ENCODE data around the gene SMO. TPM values are rescaled to one million over a fixed set of nuclear protein-coding genes. Genes with fewer than 3 reads are reported as not detected.

SMO gene
- total and polyA plus RNA-seq, 9 of the 15 experiments (the other 6 are each of a cell fraction or from before 2014, with no cell fraction given) = 0.05 to 0.13 (median 0.10) TPM; not detected in 5

DNA sequence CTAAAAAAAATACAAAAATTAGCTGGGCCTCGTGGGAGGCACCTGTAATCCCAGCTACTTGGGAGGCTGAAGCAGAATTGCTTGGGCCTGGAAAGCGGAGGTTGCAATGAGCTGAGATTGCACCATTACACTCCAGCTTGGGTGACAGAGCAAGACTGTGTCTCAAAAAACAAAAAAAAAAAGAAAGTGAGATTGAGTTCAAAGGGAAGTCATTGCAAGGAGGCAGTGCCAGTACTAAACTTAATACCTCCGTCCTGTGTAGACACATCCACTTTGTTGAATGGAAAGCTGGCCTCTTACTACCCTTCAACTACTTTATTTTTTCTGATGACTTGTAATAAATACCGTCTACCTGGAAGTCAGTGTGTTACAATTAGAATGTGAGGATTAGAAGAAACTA, 67.4 kb downstream of the SMO start:
- CTCF ChIA-PET (ENCODE audit: low intra/inter-chr PET ratio) = no interaction called here
- no peak for DNase-seq (ENCODE audit: extremely low read depth in 1 of 4, low spot score in 3 of 4)
- H3K27me3 ChIP-seq (ENCODE audit: control insufficient read depth in 2 of 2, insufficient read depth in 2 of 2, low read length in 2 of 2) = no peaks in the 10 kb centered on the region; a peak in 1 of 5 replicates

More for the DNA sequence above, 67.4 kb downstream of the SMO start:
- Histone ChIP-seq H4K20me1 (replicated peaks; ENCODE audit: control insufficient read depth, insufficient read depth, low read length) (no peaks in the 10 kb centered on the region), H3K36me3 (ENCODE audit: control insufficient read depth, insufficient read depth, low read length) (no peaks in the 10 kb centered on the region), H3K4me1 (replicated peaks in 1 of 2; ENCODE audit: control insufficient read depth in 2 of 2, insufficient read depth in 2 of 2, low read length in 2 of 2) (peaks cover 0 to 7% of the 10 kb centered on the region in 2 experiments; a peak in 1 of 5 replicates), H3K9me1 (ENCODE audit: control insufficient read depth, insufficient read depth, low read length) (no peaks in the 10 kb centered on the region), H3K9me3 (replicated peaks; ENCODE audit: control insufficient read depth, insufficient read depth, low read depth, low read length) (no peaks in the 10 kb centered on the region), H3K27ac (ENCODE audit: extremely low read depth, low read depth, low read length) (no peak overlapping the region), H3K9ac (ENCODE audit: insufficient read depth in 1 of 2, low read depth in 2 of 2, low read length in 2 of 2) (no peak overlapping the region), H3K79me2 (ENCODE audit: control insufficient read depth, insufficient read depth, low read length) (no peaks in the 10 kb centered on the region), H3K4me3 (no peak overlapping the region), H3K4me2 (ENCODE audit: insufficient read depth, low read length) (no peak overlapping the region), H2AFZ (ENCODE audit: low read depth, low read length) (no peak overlapping the region)
- in situ Hi-C loops (cut with MboI) (no loop called here), intact Hi-C loops (cut with micrococcal nuclease) (no loop called here)
- POLR2A ChIA-PET = interaction anchor here (0.5 to 1.3 kb wide), 3 partner anchors 8 to 382 kb away, joined by 3 to 5 read pairs (median 3); no protein-coding TSS in a partner anchor
- TF ChIP-seq SMAD3 (CRISPR knock-in tag; conservative IDR thresholded peaks at IDR 0.05) (no peak), ZNF324 (CRISPR knock-in tag; IDR thresholded peaks at IDR 0.05) (no peak), DMBX1 (CRISPR knock-in tag; IDR thresholded peaks at IDR 0.05; ENCODE audit: borderline replicate concordance) (no peak), FUS (optimal IDR thresholded peaks at IDR 0.05; ENCODE audit: low read depth, low read length) (no peak), ZNF668 (CRISPR knock-in tag; IDR thresholded peaks at IDR 0.05) (no peak), KHSRP (IDR thresholded peaks at IDR 0.05) (no peak), SMARCE1 (IDR thresholded peaks at IDR 0.05) (no peak), KAT8 (IDR thresholded peaks at IDR 0.05; ENCODE audit: low read depth) (no peak), LEF1 (IDR thresholded peaks at IDR 0.05) (no peak), CSDE1 (IDR thresholded peaks at IDR 0.05) (no peak), EZH2 (IDR thresholded peaks at IDR 0.05; ENCODE audit: borderline replicate concordance, low read depth, low read length) (no peak)
- TF ChIP-seq, protein P1, sequence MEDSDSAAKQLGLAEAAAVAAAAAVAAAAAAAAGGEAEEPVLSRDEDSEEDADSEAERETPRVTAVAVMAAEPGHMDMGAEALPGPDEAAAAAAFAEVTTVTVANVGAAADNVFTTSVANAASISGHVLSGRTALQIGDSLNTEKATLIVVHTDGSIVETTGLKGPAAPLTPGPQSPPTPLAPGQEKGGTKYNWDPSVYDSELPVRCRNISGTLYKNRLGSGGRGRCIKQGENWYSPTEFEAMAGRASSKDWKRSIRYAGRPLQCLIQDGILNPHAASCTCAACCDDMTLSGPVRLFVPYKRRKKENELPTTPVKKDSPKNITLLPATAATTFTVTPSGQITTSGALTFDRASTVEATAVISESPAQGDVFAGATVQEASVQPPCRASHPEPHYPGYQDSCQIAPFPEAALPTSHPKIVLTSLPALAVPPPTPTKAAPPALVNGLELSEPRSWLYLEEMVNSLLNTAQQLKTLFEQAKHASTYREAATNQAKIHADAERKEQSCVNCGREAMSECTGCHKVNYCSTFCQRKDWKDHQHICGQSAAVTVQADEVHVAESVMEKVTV (CRISPR knock-in tag; IDR thresholded peaks at IDR 0.05) = no peak
- TF ChIP-seq, protein P2, sequence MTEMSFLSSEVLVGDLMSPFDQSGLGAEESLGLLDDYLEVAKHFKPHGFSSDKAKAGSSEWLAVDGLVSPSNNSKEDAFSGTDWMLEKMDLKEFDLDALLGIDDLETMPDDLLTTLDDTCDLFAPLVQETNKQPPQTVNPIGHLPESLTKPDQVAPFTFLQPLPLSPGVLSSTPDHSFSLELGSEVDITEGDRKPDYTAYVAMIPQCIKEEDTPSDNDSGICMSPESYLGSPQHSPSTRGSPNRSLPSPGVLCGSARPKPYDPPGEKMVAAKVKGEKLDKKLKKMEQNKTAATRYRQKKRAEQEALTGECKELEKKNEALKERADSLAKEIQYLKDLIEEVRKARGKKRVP (CRISPR knock-in tag; IDR thresholded peaks at IDR 0.05) = no peak
- TF ChIP-seq, protein P3, sequence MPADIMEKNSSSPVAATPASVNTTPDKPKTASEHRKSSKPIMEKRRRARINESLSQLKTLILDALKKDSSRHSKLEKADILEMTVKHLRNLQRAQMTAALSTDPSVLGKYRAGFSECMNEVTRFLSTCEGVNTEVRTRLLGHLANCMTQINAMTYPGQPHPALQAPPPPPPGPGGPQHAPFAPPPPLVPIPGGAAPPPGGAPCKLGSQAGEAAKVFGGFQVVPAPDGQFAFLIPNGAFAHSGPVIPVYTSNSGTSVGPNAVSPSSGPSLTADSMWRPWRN (IDR thresholded peaks at IDR 0.05; ENCODE audit: low read depth) = no peak
- TF ChIP-seq, protein P4, sequence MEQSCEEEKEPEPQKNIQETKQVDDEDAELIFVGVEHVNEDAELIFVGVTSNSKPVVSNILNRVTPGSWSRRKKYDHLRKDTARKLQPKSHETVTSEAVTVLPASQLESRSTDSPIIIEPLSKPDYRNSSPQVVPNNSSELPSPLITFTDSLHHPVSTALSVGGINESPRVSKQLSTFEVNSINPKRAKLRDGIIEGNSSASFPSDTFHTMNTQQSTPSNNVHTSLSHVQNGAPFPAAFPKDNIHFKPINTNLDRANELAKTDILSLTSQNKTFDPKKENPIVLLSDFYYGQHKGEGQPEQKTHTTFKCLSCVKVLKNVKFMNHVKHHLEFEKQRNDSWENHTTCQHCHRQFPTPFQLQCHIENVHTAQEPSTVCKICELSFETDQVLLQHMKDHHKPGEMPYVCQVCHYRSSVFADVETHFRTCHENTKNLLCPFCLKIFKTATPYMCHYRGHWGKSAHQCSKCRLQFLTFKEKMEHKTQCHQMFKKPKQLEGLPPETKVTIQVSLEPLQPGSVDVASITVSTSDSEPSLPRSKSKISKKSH (CRISPR knock-in tag; IDR thresholded peaks at IDR 0.05) = no peak
- TF ChIP-seq, protein P5, sequence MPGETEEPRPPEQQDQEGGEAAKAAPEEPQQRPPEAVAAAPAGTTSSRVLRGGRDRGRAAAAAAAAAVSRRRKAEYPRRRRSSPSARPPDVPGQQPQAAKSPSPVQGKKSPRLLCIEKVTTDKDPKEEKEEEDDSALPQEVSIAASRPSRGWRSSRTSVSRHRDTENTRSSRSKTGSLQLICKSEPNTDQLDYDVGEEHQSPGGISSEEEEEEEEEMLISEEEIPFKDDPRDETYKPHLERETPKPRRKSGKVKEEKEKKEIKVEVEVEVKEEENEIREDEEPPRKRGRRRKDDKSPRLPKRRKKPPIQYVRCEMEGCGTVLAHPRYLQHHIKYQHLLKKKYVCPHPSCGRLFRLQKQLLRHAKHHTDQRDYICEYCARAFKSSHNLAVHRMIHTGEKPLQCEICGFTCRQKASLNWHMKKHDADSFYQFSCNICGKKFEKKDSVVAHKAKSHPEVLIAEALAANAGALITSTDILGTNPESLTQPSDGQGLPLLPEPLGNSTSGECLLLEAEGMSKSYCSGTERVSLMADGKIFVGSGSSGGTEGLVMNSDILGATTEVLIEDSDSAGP (CRISPR knock-in tag; IDR thresholded peaks at IDR 0.05) = no peak
- no peak for ATAC-seq
- no TSS peak for BruUV-seq (replicated peaks)
- FAIRE-seq = no peak
- WGBS (ENCODE audit: insufficient coverage, low coverage, missing lambda C conversion rate) = 42% methylated on average over 4 of the region's 4 CpGs

Data from K562 (cell line).